Activated CD4-positive, alpha-beta T cell treated with anti-CD3 and anti-CD28 coated beads, Interleukin-2, amount 50 U/mL, for 48 hours (primary cell): Measurements from ENCODE around the gene EIF3F.

Experiments
- DNase-seq, 2 experiments: peaks; one replicate each; pipeline ENCODE4 v3.0.0-alpha.2; 2020

The EIF3F gene

DNA sequence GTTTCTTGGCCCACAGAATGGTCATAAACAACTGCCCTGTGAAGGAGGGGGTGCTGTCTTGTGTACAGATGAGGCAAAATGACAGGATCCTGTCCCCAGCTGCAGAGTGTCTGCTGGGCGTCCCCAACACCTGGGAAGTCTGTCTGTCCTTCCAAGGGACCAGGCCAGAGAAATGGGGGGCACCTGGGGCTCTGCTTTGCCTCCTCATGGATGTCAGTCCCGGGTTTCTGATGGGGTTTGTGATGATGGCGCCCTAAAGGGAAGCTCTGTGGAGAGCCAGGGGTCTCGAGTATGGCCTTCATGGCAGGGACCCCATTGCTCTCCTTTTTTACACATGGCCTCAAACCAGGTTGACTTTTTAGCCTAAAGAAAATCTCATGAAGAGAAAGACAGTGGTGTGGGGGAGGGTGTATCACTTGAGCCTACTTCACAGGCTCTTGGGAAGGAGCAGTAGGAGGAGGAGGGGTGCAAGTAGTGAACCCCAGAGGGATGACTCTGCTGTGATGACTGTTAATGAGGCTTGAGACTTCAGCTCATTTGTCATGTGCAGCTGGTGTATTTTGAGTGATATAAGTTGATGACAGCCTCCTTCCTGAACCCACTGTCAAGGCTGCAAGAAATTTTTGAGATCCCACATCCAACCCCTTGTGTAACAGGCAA is 53.3 kb downstream of the EIF3F start:
- DNase-seq, result no peak

DNA sequence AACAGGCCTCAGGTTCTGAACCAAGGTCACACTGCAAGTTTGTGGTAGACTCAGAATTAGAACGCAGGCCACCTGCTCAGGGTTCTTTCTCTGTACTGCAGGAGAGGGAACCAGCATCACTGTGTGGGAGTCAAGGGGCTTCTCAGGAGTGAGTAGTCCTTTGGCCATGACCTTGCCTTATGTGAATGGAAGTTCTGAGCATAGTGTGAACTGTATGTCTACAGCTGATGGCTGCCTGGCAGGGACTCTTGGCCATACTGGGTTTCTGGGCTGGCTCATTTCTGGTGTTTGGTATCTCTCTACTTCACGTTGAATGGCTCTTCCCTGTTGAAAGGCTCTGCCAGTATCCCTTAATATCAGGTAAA is 53.8 kb downstream of the EIF3F start:
- no peak for DNase-seq

DNA sequence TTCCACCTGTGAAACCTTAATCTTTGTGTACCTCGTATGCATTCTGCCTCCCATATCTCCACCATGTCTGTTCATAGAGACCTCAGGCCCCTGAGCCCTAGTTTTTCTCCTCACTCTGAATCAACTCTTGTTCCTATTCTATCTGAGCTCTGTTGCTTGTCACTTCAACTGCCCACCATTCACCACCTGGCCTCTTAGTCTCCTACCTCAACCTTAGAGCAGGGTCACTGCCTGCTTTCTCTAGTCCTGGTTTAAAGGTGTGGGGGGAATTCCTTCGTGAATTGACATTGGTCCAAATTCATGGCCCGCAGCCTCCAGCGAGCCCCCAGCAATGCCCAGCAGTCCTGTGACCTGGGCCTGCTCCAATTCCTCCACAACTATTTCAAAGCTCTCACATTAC is 54.4 kb downstream of the EIF3F start:
- DNase-seq, result no peak

DNA sequence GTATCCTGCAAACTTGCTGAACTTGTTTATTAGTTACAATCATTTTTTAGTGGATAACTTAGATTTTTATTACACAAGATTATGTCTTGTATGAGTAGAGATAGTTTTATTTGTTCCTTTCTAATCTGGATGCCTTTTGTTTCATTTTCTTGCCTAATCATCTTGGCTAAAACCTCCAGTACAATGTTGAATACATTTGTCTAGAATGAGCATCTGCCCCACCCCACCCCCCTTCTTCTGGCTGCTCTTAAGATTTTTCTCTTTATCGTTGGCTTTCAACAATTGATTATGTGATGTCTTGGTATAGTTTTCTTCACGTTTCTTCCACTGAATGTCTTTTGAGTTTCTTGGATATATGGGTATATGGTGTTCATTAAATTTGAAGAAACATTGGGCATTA is 56.6 kb downstream of the EIF3F start:
- DNase-seq, result no peak

DNA sequence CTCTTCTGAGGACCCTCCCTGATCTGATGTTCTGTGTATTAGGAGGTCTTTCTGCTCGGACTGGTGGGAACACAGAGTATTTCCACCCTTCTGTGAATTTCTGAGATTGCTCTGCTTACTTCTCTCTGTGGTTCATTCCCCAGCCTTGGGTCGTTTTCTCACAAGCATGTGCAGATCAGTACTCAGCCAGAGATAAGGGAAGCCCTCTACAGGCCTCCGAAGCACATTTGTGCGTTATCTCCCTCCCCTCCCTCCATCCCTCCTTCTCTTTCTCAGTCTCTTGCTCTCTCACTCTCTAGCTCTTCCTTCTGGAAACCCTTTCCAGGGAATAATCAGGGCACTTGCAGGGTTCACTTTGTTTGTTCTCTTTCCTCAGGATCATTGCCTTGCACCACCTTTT is 58.7 kb downstream of the EIF3F start:
- DNase-seq, result no peak

DNA sequence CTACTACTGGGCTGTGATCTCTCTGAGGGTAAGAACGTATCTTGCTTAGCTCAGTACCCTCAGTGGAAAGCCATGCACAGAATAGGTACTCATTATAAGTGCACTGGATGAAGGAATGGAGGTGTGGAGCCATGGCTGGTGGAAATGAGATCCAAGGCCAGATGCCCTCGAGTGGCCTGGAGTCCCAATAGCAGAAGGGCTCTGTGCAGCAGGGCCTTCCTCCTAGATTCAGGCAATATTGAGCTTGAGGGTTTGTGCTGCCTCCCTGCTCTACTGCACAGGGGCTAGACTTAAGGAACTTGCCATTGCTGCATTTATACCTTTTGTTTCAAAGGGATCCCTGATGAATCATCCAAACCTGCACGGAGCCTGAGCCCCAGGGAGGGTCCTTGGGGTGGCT is 60.2 kb downstream of the EIF3F start:
- no peak for DNase-seq

DNA sequence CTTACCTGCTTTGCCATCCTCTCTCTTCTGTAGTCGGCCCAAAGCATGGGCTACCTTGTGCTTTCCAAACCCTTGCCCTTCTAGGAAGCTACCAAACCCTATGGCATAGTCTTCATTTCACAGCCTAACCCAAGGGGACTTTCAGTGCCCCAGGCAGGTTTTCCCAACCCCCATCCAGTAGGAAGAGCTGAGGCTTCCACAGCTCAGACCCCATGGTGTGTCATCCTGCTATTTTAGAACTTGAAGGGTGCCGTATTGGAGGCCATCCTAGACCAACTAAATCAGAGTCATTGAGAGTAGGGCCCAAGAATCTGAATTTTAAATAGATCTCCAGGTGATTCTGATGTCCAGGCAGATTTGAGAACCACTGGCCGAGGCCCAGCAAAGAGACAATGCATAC is 61.9 kb downstream of the EIF3F start:
- no peak for DNase-seq
